Measurements from ENCODE around the gene CDHR2. TPM values are rescaled to one million over a fixed set of nuclear protein-coding genes. Genes with fewer than 3 reads are reported as not detected.

The CDHR2 gene
- total RNA-seq, 4 donors from 2014 or later = under 0.01 to 0.35 (median 0.09) TPM; not detected in 1

DNA sequence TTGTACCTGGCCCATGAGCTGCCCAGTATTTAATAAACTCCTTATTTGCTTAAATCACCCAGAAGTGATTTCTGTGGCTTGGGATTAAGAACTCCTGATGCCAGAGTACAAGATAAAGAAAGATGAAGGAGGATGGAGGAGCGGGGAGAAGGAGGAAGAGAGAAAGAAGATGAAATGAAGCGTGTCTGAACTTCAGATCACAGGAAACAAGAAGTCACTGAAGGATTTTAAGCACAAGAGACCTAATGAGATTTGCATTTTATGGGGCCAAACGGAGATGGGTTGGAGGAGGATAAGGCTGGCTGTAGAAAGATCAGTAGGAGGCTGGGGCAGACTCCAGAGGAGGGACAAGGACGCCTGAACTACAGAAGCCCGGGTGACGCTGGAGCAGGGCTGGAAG is 84.5 kb downstream of the CDHR2 start:
- peaks cover 14 to 23% of the 10 kb centered on the region in 2 donors for H3K27me3 ChIP-seq
- no peaks in the 10 kb centered on the region for H3K9me3 ChIP-seq
- no peak overlapping the region for H3K4me3 ChIP-seq
- DNase-seq = no peak
- intact Hi-C loops (cut with DNase I; ENCODE audit: low total_unique reads) = no loop called here
- no peaks in the 10 kb centered on the region for H3K36me3 ChIP-seq
- TF ChIP-seq, protein P1, sequence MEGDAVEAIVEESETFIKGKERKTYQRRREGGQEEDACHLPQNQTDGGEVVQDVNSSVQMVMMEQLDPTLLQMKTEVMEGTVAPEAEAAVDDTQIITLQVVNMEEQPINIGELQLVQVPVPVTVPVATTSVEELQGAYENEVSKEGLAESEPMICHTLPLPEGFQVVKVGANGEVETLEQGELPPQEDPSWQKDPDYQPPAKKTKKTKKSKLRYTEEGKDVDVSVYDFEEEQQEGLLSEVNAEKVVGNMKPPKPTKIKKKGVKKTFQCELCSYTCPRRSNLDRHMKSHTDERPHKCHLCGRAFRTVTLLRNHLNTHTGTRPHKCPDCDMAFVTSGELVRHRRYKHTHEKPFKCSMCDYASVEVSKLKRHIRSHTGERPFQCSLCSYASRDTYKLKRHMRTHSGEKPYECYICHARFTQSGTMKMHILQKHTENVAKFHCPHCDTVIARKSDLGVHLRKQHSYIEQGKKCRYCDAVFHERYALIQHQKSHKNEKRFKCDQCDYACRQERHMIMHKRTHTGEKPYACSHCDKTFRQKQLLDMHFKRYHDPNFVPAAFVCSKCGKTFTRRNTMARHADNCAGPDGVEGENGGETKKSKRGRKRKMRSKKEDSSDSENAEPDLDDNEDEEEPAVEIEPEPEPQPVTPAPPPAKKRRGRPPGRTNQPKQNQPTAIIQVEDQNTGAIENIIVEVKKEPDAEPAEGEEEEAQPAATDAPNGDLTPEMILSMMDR (IDR thresholded peaks at IDR 0.05) = no peak
- no peak for TF ChIP-seq POLR2A (IDR thresholded peaks at IDR 0.05)
- H3K4me1 ChIP-seq = peaks cover 0 to 10% of the 10 kb centered on the region in 2 donors
- H3K27ac ChIP-seq = no peak overlapping the region

- TF ChIP-seq, protein P1 (IDR thresholded peaks at IDR 0.05) = no peak
- no peak for TF ChIP-seq POLR2A (IDR thresholded peaks at IDR 0.05)
- no peaks in the 10 kb centered on the region for H3K9me3 ChIP-seq
- no peaks in the 10 kb centered on the region for H3K36me3 ChIP-seq
- DNase-seq = no peak
- H3K27me3 ChIP-seq = peaks cover 0 to 10% of the 10 kb centered on the region in 2 donors
- H3K4me1 ChIP-seq = no peaks in the 10 kb centered on the region
- no peak overlapping the region for H3K27ac ChIP-seq
- intact Hi-C loops (cut with DNase I; ENCODE audit: low total_unique reads) = no loop called here
- H3K4me3 ChIP-seq = no peak overlapping the region
These were observed 87.3 kb downstream of the CDHR2 start for GRCh38 chr5:176636426-176636825.

DNA sequence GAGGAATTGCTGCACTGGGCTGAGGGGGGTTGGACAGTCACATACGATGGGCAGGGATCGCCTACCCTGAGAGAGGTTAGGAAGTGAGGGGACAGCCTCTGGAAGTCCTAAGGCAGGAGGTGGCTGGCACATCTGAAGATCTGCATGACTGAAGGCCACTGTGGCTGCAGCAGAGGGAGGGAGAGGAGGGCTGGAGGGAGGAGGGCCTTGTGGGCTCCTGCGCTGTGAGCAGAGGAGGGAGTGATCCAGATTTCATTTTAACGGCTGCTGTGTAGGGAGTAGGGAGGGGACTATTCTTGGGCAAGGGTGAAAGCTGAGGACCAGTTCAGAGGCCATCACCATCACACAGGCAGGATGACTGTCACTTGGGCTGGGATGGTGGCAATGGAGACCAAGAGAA is 88.4 kb downstream of the CDHR2 start:
- TF ChIP-seq POLR2A (IDR thresholded peaks at IDR 0.05) = no peak
- TF ChIP-seq, protein P1 (IDR thresholded peaks at IDR 0.05) = no peak
- Histone ChIP-seq H3K36me3 (no peaks in the 10 kb centered on the region), H3K27ac (no peak overlapping the region), H3K4me1 (no peaks in the 10 kb centered on the region), H3K9me3 (no peaks in the 10 kb centered on the region), H3K27me3 (no peaks in the 10 kb centered on the region), H3K4me3 (no peak overlapping the region)
- DNase-seq = no peak
- intact Hi-C loops (cut with DNase I; ENCODE audit: low total_unique reads) = no loop called here

DNA sequence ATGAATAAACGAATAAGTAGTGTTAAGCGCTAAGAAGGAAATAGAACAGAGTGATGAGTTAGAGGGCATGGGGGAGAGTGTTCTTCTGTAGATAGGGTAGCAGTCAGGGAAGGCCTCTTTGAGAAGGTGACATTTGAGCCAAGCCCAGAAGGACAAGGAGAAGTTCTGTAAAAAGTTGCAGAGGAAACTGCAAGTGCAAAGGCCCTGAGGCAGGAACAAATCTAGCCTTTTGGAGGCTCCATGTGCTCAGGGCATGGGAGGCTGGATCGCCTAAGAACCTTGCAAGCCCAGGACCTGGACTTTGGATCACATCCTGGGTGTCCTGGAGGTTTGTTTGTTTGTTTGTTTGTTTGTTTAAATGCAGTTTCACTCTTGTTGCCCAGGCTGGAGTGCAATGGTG is 89.3 kb downstream of the CDHR2 start:
- intact Hi-C loops (cut with DNase I; ENCODE audit: low total_unique reads) = no loop called here
- Histone ChIP-seq H3K4me3 (no peak overlapping the region), H3K9me3 (no peaks in the 10 kb centered on the region)

DNA sequence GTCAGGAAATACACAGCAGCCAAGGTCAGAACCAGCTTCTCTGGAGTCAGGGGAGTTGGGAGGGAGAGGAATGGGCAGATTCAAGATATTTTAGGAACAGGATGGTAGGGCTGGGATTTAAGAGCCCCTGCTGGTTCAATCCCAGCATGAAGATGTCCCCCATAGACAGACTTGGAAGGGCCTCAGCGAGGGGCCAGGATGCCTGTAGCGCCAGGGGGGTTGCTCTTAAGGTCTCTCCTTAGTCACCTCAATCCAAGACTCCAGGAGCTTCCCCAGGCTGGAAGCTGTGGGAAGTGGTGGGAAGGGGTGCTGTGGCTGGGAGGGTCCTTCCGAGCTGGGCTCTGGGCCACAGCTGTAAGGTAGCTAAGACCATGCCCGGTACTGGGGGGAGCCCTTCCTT is 90.1 kb downstream of the CDHR2 start:
- Histone ChIP-seq H3K4me3 (no peak overlapping the region), H3K27ac (no peak overlapping the region), H3K27me3 (no peaks in the 10 kb centered on the region), H3K4me1 (no peaks in the 10 kb centered on the region), H3K9me3 (no peaks in the 10 kb centered on the region), H3K36me3 (no peaks in the 10 kb centered on the region)
- no peak for DNase-seq
- TF ChIP-seq, protein P1 (IDR thresholded peaks at IDR 0.05) = no peak
- TF ChIP-seq POLR2A (IDR thresholded peaks at IDR 0.05) = no peak
- intact Hi-C loops (cut with DNase I; ENCODE audit: low total_unique reads) = no loop called here

More for the DNA sequence above, 89.3 kb downstream of the CDHR2 start:
- Histone ChIP-seq H3K27ac (no peak overlapping the region), H3K27me3 (no peaks in the 10 kb centered on the region), H3K36me3 (no peaks in the 10 kb centered on the region), H3K4me1 (no peaks in the 10 kb centered on the region)
- TF ChIP-seq, protein P1 (IDR thresholded peaks at IDR 0.05) = no peak
- TF ChIP-seq POLR2A (IDR thresholded peaks at IDR 0.05) = no peak
- DNase-seq = no peak

All from uterus (tissue), 4 donors.